Measurements from ENCODE around the gene KRTAP3-3. TPM values are rescaled to one million over a fixed set of nuclear protein-coding genes. Genes with fewer than 3 reads are reported as not detected.
A peak's percentile ranks its signal among the peaks of the same experiment; 100 is the strongest.

Gene KRTAP3-3
- total RNA-seq, 1 experiment from 2014 or later, result not detected

DNA sequence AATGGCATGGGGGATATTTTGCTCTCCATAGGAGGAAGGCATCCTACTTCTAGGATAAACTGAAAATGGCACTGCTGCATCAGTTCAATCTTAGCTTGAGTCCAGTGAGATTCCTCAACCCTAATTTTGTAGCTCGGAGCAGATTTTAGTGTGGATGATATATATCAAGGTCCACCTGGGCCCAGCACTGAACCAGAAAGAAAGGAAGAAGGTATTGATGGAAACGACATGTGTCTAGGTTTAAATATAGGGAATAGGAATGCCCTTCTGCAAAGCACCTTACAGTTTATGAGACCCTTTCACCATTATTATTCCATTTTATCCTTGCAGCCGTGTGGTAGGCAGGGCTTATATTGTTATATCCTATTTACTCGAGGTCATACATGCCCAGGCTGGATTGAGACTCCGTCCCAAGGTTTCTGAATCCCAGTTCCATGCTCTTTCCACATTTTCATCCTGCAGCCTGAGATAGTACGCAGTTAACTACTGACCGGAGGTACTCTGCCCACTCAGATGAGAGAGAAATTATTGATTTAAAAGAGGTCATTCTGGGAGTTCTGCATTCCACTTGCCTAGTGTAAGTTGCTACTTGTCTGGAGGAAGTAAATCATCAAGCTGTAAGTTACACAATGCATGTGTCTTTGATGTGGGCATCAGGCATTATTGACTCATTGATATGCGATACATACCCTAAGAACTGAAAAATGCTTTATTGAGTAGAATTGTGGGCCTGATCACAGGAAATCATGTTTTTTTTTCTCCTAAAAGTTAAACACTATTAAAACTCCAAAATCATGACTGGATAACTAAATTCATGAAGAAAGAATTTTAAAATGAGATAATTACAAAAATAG, 37.3 kb downstream of the KRTAP3-3 start:
- Mint-ChIP-seq H3K4me3 (no peak overlapping the region), H3K36me3 (no peaks in the 10 kb centered on the region), H3K9me3 (no peaks in the 10 kb centered on the region), H3K4me1 (peaks cover 42% of the 10 kb centered on the region), H3K27ac (peak overlapping the region; percentile 27; the same call in 1 of the 2 replicates), H3K27me3 (ENCODE audit: low read depth) (no peaks in the 10 kb centered on the region)
- ChIA-PET POLR2A (no interaction called here), CTCF (no interaction called here)
- no peak for ATAC-seq
- no peak for DNase-seq (ENCODE audit: low spot score)
- TF ChIP-seq, protein P1, sequence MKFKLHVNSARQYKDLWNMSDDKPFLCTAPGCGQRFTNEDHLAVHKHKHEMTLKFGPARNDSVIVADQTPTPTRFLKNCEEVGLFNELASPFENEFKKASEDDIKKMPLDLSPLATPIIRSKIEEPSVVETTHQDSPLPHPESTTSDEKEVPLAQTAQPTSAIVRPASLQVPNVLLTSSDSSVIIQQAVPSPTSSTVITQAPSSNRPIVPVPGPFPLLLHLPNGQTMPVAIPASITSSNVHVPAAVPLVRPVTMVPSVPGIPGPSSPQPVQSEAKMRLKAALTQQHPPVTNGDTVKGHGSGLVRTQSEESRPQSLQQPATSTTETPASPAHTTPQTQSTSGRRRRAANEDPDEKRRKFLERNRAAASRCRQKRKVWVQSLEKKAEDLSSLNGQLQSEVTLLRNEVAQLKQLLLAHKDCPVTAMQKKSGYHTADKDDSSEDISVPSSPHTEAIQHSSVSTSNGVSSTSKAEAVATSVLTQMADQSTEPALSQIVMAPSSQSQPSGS (CRISPR knock-in tag; IDR thresholded peaks at IDR 0.05; ENCODE audit: borderline replicate concordance, low read depth), result no peak
- peak; percentile 90 for TF ChIP-seq GABPB1 (CRISPR knock-in tag; IDR thresholded peaks at IDR 0.05)

- Mint-ChIP-seq H3K27ac (no peak overlapping the region), H3K27me3 (ENCODE audit: low read depth) (no peaks in the 10 kb centered on the region), H3K4me1 (peaks cover 32% of the 10 kb centered on the region), H3K4me3 (no peak overlapping the region), H3K36me3 (no peaks in the 10 kb centered on the region), H3K9me3 (no peaks in the 10 kb centered on the region)
- TF ChIP-seq NR2C2 (CRISPR knock-in tag; IDR thresholded peaks at IDR 0.05) (no peak), TEAD1 (CRISPR knock-in tag; IDR thresholded peaks at IDR 0.05) (no peak), MXD4 (CRISPR knock-in tag; IDR thresholded peaks at IDR 0.05; ENCODE audit: borderline replicate concordance) (no peak), ZBTB21 (CRISPR knock-in tag; IDR thresholded peaks at IDR 0.05; ENCODE audit: borderline replicate concordance) (no peak), ZNF416 (CRISPR knock-in tag; IDR thresholded peaks at IDR 0.05) (no peak), ZNF281 (CRISPR knock-in tag; IDR thresholded peaks at IDR 0.05) (no peak), KAT7 (CRISPR knock-in tag; IDR thresholded peaks at IDR 0.05; ENCODE audit: borderline replicate concordance) (no peak)
- TF ChIP-seq, protein P2, sequence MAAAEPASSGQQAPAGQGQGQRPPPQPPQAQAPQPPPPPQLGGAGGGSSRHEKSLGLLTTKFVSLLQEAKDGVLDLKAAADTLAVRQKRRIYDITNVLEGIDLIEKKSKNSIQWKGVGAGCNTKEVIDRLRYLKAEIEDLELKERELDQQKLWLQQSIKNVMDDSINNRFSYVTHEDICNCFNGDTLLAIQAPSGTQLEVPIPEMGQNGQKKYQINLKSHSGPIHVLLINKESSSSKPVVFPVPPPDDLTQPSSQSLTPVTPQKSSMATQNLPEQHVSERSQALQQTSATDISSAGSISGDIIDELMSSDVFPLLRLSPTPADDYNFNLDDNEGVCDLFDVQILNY (CRISPR knock-in tag; IDR thresholded peaks at IDR 0.05), result no peak
- TF ChIP-seq, protein P3, sequence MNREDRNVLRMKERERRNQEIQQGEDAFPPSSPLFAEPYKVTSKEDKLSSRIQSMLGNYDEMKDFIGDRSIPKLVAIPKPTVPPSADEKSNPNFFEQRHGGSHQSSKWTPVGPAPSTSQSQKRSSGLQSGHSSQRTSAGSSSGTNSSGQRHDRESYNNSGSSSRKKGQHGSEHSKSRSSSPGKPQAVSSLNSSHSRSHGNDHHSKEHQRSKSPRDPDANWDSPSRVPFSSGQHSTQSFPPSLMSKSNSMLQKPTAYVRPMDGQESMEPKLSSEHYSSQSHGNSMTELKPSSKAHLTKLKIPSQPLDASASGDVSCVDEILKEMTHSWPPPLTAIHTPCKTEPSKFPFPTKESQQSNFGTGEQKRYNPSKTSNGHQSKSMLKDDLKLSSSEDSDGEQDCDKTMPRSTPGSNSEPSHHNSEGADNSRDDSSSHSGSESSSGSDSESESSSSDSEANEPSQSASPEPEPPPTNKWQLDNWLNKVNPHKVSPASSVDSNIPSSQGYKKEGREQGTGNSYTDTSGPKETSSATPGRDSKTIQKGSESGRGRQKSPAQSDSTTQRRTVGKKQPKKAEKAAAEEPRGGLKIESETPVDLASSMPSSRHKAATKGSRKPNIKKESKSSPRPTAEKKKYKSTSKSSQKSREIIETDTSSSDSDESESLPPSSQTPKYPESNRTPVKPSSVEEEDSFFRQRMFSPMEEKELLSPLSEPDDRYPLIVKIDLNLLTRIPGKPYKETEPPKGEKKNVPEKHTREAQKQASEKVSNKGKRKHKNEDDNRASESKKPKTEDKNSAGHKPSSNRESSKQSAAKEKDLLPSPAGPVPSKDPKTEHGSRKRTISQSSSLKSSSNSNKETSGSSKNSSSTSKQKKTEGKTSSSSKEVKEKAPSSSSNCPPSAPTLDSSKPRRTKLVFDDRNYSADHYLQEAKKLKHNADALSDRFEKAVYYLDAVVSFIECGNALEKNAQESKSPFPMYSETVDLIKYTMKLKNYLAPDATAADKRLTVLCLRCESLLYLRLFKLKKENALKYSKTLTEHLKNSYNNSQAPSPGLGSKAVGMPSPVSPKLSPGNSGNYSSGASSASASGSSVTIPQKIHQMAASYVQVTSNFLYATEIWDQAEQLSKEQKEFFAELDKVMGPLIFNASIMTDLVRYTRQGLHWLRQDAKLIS (CRISPR knock-in tag; IDR thresholded peaks at IDR 0.05; ENCODE audit: borderline replicate concordance), result no peak
- TF ChIP-seq, protein P4, sequence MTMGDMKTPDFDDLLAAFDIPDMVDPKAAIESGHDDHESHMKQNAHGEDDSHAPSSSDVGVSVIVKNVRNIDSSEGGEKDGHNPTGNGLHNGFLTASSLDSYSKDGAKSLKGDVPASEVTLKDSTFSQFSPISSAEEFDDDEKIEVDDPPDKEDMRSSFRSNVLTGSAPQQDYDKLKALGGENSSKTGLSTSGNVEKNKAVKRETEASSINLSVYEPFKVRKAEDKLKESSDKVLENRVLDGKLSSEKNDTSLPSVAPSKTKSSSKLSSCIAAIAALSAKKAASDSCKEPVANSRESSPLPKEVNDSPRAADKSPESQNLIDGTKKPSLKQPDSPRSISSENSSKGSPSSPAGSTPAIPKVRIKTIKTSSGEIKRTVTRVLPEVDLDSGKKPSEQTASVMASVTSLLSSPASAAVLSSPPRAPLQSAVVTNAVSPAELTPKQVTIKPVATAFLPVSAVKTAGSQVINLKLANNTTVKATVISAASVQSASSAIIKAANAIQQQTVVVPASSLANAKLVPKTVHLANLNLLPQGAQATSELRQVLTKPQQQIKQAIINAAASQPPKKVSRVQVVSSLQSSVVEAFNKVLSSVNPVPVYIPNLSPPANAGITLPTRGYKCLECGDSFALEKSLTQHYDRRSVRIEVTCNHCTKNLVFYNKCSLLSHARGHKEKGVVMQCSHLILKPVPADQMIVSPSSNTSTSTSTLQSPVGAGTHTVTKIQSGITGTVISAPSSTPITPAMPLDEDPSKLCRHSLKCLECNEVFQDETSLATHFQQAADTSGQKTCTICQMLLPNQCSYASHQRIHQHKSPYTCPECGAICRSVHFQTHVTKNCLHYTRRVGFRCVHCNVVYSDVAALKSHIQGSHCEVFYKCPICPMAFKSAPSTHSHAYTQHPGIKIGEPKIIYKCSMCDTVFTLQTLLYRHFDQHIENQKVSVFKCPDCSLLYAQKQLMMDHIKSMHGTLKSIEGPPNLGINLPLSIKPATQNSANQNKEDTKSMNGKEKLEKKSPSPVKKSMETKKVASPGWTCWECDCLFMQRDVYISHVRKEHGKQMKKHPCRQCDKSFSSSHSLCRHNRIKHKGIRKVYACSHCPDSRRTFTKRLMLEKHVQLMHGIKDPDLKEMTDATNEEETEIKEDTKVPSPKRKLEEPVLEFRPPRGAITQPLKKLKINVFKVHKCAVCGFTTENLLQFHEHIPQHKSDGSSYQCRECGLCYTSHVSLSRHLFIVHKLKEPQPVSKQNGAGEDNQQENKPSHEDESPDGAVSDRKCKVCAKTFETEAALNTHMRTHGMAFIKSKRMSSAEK (CRISPR knock-in tag; IDR thresholded peaks at IDR 0.05; ENCODE audit: borderline replicate concordance), result no peak
- TF ChIP-seq, protein P5, sequence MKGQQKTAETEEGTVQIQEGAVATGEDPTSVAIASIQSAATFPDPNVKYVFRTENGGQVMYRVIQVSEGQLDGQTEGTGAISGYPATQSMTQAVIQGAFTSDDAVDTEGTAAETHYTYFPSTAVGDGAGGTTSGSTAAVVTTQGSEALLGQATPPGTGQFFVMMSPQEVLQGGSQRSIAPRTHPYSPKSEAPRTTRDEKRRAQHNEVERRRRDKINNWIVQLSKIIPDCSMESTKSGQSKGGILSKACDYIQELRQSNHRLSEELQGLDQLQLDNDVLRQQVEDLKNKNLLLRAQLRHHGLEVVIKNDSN (CRISPR knock-in tag; IDR thresholded peaks at IDR 0.05), result no peak
- POLR2A ChIA-PET, result no interaction called here
- CTCF ChIA-PET, result interaction anchor here (1.6 kb wide), 1 partner anchor 11 kb away, joined by 4 read pairs; no protein-coding TSS in a partner anchor
- DNase-seq (ENCODE audit: low spot score) (no peak), ATAC-seq (no peak)
Observed at GRCh38 chr17:40953881-40954280, 40.1 kb downstream of the KRTAP3-3 start.

Measured in WTC11 (cell line).